Osteoblast (primary cell): Measurements from ENCODE around the gene EXOSC10. TPM values are rescaled to one million over a fixed set of nuclear protein-coding genes. Genes with fewer than 3 reads are reported as not detected.

ENCODE experiments used
- DNase-seq: peaks from one replicate; pipeline ENCODE4 v3.0.0; 2011; ENCODE audit warnings: low spot score, mixed read lengths; ENCODE audit not compliant: insufficient read length; ENCODE audit errors: missing footprints
- H2AFZ ChIP-seq: 2 replicates; pipeline ENCODE4 v1.6.0; 2011; ENCODE audit warnings: mild to moderate bottlenecking, low read length
- H3K27ac ChIP-seq: 2 replicates; pipeline ENCODE4 v1.5.1; 2011; ENCODE audit warnings: mild to moderate bottlenecking, low read depth, low read length, moderate library complexity
- H3K27me3 ChIP-seq: 2 replicates; pipeline ENCODE4 v1.6.0; 2012; ENCODE audit warnings: mild to moderate bottlenecking, control low read depth, inconsistent platforms, low read length, moderate library complexity; ENCODE audit not compliant: insufficient read depth
- H3K36me3 ChIP-seq: 2 replicates; pipeline ENCODE4 v1.5.1; 2011; ENCODE audit warnings: mild to moderate bottlenecking, low read length, control low read depth, moderate library complexity; ENCODE audit not compliant: insufficient read depth
- H3K4me1 ChIP-seq: 2 replicates; pipeline ENCODE4 v1.5.1; 2011; ENCODE audit warnings: mild to moderate bottlenecking, low read length, control low read depth, moderate library complexity; ENCODE audit not compliant: insufficient read depth
- H3K4me2 ChIP-seq: 2 replicates; pipeline ENCODE4 v1.6.0; 2011; ENCODE audit warnings: mild to moderate bottlenecking, low read length; ENCODE audit not compliant: insufficient read depth
- H3K4me3 ChIP-seq: fragments of 200-600 bp; sonication (generic); 3 replicates; pipeline ENCODE4 v1.5.1; 2012; ENCODE audit warnings: mild to moderate bottlenecking, low read length, inconsistent platforms; ENCODE audit not compliant: insufficient read depth
- H3K79me2 ChIP-seq: 2 replicates; pipeline ENCODE4 v1.6.0; 2012; ENCODE audit warnings: mild to moderate bottlenecking, low read length, control low read depth, inconsistent platforms; ENCODE audit not compliant: insufficient read depth
- H3K9me3 ChIP-seq: 2 replicates; pipeline ENCODE4 v1.5.1; 2011; ENCODE audit warnings: low read depth, low read length, control low read depth
- H4K20me1 ChIP-seq: 2 replicates; pipeline ENCODE4 v1.6.0; 2012; ENCODE audit warnings: mild to moderate bottlenecking, low read length, control low read depth; ENCODE audit not compliant: insufficient read depth
- total RNA-seq: library from RNA; depleted of rRNA; stranded (reverse); fragments of >200 nt; gene quantifications from 2 replicates; pipeline ENCODE4 v1.2.3, GENCODE V29; 2012
- TF ChIP-seq, protein P1 (sequence below): IDR thresholded peaks from 2 replicates; pipeline ENCODE4 v1.5.1; 2011; ENCODE audit warnings: mild to moderate bottlenecking, low read depth, low read length, moderate library complexity; ENCODE audit errors: extremely low read depth

The EXOSC10 gene
- total RNA-seq, 1 donor: 43.4 TPM

DNA sequence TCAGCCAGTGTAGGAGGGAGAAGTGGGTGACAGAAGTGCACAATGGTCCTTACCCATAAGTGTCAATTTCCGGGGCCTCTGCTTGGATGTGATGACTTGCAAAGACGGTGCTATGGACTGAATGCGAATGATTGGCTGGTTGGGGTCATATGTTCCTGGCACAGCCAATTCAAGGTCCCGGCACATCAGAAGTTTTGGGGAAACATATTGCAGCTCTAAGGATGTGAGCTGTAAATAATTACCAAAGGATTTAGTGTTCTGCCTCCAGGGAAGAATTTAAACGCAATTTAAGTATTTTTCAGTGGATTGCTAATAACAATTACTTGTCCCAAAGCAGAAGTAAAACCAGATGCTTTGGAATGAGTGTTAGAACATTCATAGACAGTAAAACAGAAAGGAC lies 26.9 kb upstream of the EXOSC10 start:
- no peak overlapping the region for H2AFZ ChIP-seq
- H3K27ac ChIP-seq: no peak overlapping the region
- peaks cover 72% of the 10 kb centered on the region for H3K36me3 ChIP-seq
- H3K4me3 ChIP-seq: no peak overlapping the region
- H3K79me2 ChIP-seq: no peaks in the 10 kb centered on the region
- no peaks in the 10 kb centered on the region for H4K20me1 ChIP-seq
- H3K4me2 ChIP-seq: no peak overlapping the region
- TF ChIP-seq, protein P1, sequence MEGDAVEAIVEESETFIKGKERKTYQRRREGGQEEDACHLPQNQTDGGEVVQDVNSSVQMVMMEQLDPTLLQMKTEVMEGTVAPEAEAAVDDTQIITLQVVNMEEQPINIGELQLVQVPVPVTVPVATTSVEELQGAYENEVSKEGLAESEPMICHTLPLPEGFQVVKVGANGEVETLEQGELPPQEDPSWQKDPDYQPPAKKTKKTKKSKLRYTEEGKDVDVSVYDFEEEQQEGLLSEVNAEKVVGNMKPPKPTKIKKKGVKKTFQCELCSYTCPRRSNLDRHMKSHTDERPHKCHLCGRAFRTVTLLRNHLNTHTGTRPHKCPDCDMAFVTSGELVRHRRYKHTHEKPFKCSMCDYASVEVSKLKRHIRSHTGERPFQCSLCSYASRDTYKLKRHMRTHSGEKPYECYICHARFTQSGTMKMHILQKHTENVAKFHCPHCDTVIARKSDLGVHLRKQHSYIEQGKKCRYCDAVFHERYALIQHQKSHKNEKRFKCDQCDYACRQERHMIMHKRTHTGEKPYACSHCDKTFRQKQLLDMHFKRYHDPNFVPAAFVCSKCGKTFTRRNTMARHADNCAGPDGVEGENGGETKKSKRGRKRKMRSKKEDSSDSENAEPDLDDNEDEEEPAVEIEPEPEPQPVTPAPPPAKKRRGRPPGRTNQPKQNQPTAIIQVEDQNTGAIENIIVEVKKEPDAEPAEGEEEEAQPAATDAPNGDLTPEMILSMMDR: no peak
- no peaks in the 10 kb centered on the region for H3K9me3 ChIP-seq
- no peaks in the 10 kb centered on the region for H3K27me3 ChIP-seq
- DNase-seq: no peak
- H3K4me1 ChIP-seq: no peaks in the 10 kb centered on the region

DNA sequence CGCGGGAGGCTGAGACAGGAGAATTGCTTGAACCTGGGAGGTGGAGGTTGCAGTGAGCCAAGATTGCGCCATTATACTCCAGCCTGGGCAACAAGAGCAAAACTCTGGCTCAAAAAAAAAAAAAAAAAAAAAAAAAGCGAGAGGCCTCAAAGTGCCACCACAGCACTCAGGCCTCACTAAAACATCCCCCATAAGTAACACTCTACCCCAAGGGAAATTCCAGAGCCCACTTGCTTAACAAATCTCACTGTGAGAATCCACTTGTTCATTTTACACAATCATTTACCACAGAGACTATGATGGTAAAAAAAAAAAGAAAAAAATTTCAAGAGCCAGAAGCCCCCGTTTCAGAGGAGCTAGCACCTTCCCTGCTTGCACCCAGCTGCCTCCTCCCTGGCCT lies 26.3 kb upstream of the EXOSC10 start:
- Histone ChIP-seq H3K27me3 (no peaks in the 10 kb centered on the region), H4K20me1 (no peaks in the 10 kb centered on the region), H3K9me3 (no peaks in the 10 kb centered on the region), H3K4me2 (no peak overlapping the region), H3K36me3 (peaks cover 77% of the 10 kb centered on the region), H3K4me3 (no peak overlapping the region), H3K27ac (no peak overlapping the region), H3K79me2 (no peaks in the 10 kb centered on the region), H3K4me1 (no peaks in the 10 kb centered on the region), H2AFZ (no peak overlapping the region)
- DNase-seq: no peak
- TF ChIP-seq, protein P1: no peak

DNA sequence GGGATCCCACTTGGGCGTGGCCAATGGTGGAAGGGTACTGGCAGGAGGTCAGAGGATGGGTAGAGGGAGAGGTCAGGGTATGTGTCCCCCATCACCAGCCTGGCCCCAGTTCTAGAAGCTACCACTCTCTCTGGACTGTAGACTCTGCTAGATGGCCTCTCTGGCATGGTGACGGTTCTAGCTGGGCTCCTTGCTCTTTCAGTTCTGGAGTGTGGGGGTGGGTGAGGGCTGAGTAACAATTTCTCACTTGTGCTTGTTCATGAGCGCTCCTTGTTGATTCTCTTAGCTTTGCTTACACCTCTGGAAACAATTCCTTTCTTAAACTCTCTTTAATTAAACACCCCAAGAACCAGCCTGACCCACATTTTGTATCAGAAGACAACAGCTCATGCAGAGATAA lies 25.3 kb upstream of the EXOSC10 start:
- Histone ChIP-seq H3K4me1 (no peaks in the 10 kb centered on the region), H3K27ac (no peak overlapping the region), H2AFZ (no peak overlapping the region), H3K27me3 (no peaks in the 10 kb centered on the region), H3K9me3 (no peaks in the 10 kb centered on the region), H3K79me2 (no peaks in the 10 kb centered on the region), H4K20me1 (no peaks in the 10 kb centered on the region), H3K36me3 (peaks cover 69% of the 10 kb centered on the region), H3K4me3 (no peak overlapping the region), H3K4me2 (no peak overlapping the region)
- TF ChIP-seq, protein P1: no peak
- no peak for DNase-seq

DNA sequence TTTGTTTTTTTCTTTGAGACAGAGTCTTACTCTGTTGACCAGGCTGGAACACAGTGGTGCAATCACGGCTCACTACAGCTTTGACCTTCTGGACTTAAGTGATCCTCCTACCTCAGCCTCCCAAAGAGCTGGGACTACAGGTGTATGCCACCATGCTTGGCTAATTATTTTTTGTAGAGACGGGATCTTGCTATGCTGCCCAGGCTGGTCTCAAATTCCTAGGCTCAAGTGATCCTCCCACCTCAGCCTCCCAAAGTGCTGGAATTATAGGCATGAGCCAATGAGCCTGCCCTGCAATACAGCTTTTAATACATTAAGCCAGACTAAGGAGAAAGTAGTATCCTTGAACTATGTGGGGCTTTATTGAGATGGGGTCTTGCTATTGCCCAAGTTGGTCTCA lies 16.6 kb upstream of the EXOSC10 start:
- H3K36me3 ChIP-seq: peaks cover 43% of the 10 kb centered on the region
- TF ChIP-seq, protein P1: no peak
- H3K4me3 ChIP-seq: no peak overlapping the region
- H3K4me2 ChIP-seq: no peak overlapping the region
- H3K4me1 ChIP-seq: no peaks in the 10 kb centered on the region
- H3K27me3 ChIP-seq: no peaks in the 10 kb centered on the region
- H3K27ac ChIP-seq: no peak overlapping the region
- no peak overlapping the region for H2AFZ ChIP-seq
- H4K20me1 ChIP-seq: no peaks in the 10 kb centered on the region
- H3K9me3 ChIP-seq: no peaks in the 10 kb centered on the region
- no peaks in the 10 kb centered on the region for H3K79me2 ChIP-seq
- DNase-seq: no peak
